SU-DHL-6 (cell line): Measurements from ENCODE around the gene OR2AJ1.

Source experiments
- CTCF ChIP-seq: fragments of 200-600 bp; sonication (generic); IDR thresholded peaks from one replicate; pipeline ENCODE4 v1.5.1; 2017; ENCODE audit warnings: antibody characterized with exemption, mild to moderate bottlenecking, low read length, moderate library complexity; ENCODE audit not compliant: insufficient read depth, poor library complexity, severe bottlenecking
- EZH2phosphoT487 ChIP-seq: fragments of 200-600 bp; sonication (generic), shearing (Covaris generic); conservative IDR thresholded peaks from 2 replicates; pipeline ENCODE4 v1.6.1; 2018; ENCODE audit warnings: mild to moderate bottlenecking, antibody characterized with exemption, low read length, moderate library complexity, mixed read lengths

GRCh38 chr1:247923941-247924340, 748 bp upstream of the OR2AJ1 start:
- no peak for TF ChIP-seq CTCF
- no peak for TF ChIP-seq EZH2phosphoT487
